CMK (cell line): Measurements from ENCODE around the gene ABCG2.

Source experiments
- DNase-seq: peaks from one replicate; pipeline ENCODE4 v3.0.0-alpha.2; 2010; ENCODE audit warnings: low read depth

Gene ABCG2

DNA sequence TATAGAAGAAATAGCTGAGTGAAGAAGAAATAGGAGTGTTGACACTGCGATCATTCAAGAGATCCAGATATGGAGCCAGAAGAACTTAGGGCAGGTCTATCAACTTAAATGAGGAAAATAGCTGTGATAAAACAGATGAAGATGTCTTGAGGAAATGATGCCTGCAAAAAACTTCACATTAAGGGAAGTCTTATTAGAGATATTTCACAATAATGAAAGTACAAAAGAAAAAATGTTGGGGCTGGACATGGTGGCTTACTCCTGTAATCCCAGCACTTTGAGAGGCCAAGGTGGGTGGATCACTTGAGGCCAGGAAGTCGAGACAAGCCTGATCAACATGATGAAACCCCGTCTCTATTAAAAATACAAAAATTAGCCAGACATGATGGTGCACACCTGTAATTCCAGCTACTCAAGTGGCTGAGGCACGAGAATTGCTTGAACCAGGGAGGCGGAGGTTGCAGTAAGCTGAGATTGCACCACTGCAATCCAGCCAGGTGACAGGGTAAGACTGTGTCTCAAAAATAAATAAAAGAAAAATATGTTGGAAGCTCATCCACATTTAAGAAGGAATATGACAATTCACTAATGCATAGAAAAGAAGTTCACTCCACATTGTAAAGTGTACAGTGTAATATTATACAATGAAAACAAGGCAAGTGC is 94.7 kb downstream of the ABCG2 start:
- no peak for DNase-seq

DNA sequence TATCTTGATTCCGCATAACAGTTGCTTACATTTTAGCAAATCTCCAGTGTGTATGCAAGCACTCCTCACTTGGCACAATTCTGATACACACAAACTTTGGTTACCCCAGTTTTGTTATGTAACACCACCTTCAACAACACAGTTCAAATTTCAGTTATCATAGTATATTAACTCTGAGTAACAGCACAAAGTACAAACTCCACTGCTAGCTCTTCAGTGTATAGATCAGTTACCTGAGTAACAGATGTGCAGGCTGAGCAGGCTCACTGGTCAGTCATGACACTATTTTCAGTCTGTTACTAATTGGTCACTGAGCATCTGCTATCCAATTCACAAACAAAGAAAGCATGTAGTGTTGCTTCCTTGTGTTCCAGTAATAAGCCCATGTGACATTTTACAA is 95.6 kb downstream of the ABCG2 start:
- DNase-seq = no peak

DNA sequence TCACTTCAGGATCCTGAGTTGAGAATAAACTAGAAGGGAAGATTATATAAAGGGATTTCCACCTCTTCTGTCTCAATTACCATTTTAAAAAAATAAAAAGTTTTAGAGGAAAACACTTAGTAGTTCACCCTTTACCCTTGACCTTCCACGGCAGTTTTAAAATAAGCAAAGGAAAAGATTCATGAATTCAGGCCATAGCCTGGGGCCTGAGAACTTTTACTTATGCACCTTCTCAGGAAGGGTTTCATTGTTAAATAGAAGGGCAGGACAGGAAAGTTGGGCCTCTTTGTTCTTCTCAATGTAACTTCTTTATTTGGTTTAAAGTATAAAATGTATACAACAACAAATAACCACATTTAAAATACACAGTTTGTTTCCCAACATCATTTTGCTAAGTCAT is 96.1 kb downstream of the ABCG2 start:
- no peak for DNase-seq

DNA sequence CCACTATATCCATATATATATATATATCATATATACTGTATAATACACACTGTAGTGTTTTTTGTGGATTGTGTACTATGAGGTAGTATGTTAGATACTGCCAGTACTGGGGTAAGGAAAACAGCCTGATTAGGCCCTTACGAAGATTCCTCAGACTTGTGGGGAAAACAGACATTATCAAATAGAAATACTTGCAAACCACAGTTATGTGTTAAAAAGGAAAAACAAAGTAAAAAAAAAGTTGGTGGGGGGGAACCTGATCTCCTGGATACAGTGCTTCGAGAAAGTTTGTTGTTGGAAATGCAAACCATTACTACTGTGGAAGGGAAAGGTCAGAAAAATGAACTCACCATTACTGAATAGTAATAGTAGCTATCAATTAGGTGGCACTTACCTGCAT is 98.0 kb downstream of the ABCG2 start:
- no peak for DNase-seq

DNA sequence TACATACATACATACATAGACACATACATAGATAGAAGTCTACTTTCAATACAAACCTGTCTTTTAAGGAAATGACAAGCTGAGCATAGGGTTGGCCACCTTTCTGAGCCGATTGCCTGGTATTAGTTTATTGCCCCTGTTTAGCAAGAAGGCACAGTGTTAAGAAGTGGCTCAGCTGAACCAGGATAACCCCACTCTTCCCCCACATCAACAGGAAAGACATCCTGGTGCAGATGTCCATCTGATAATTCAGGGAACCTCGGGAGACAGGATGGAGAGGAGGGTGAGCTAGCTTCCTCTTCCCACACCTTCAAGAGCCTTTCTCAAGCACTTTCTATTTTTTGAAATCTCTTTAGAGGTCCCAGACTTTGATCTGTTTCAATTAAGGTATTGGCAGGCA is 98.7 kb downstream of the ABCG2 start:
- no peak for DNase-seq

DNA sequence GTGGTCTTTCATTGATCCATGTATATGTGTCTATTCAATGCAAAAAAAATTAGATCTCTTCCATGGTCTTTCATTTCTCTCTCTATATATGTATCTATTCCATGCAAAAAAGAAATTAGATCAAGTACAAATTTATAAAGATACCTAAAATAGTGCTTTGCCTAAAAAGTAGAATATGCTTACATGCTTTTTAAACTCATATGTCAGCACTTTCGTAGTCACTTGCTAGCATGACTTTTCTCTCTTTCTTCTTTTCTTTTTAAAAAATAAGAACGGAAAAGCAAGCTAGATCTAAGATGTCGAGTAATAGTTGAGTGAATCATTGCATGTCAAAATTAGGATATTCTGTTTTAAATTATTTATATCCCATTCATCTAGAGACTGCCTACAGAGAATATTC is 100.1 kb downstream of the ABCG2 start:
- DNase-seq = no peak

DNA sequence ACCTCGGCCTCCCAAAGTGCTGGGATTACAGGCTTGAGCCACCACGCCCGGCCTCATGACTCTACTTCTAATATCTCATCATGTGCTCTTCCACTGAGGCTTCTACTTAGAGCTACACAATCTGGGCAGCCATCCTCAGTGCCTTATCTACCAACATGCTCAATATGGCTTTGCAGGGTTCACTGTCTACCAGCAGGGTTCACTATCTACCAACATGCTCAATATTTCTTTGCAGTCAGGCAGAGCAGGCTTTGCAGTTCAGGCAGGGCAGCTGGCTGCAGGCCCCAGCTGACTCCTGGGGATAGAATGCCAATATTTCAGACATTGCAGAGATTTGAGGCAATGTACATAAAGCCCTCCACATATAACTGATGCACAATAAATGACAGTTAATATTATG is 103.5 kb downstream of the ABCG2 start:
- DNase-seq = no peak

DNA sequence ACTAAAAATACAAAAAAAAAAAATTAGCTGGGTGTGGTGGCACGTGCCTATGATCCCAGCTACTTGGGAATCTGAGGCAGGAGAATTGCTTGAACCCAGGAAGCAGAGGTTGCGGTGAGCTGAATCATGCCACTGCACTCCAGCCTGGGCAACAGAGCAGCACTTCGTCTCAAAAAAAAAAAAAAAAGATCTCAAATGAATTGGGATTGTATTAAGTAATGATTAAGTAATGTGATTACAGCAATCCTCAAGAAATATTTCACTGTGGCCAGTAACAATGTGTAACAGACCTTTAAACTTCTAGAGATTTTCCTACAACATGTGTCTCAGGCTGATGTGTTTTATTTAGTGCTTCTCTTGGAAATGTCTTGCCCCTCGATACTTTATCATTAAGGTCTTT is 104.2 kb downstream of the ABCG2 start:
- DNase-seq = no peak

DNA sequence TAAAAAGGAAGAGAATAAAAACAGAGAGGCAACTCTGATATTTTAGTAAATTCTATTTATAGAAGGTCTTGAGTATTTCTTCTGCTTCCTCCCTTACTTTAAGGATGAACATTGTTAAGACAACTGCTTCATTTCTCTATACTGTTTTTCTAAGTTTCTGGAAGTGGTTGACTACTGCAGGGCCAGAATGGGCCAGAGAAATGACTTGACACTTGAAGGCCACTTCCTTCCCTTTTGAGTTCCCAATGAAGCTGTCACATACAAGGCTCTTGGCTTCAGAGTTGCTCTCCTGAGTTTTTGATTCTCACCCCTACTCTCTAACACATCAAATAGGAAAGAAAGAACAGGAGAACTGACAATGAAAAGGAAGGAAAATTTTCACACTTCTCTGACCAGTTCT is 113.4 kb downstream of the ABCG2 start:
- no peak for DNase-seq

DNA sequence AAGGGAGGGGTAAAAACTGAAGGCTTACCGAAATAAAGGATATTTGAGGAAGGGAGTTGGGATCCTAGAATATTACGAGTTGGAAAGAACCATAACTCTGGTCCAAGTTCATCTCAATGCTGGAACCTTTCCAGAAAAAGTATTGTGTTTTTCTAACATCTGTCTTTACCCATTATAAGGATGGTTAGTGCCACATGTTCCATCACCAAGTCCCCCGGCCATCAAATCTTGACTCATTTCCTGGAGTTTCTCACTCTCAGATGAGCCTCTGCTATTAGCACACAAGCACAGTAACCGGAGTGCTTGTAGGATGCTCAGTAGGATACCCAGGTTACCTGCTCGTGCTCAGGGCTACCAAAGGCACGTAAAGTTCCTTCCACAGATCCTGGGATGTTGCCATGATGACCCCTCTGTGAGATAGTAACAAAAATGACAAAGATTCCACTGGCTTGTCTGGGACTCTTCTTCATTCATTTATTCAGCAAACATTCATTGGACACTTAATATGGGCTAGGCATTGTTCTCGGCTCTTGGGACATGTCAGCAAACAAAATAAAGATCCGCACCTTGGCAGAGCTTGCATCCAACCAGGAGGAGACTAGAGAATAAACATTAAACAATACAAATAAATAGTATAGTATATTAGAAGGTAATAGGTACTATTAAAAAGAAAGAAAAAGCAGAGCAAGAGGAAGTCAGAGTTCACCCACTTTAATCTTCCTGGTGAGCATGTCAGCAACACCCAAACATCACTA is 114.7 kb downstream of the ABCG2 start:
- no peak for DNase-seq

DNA sequence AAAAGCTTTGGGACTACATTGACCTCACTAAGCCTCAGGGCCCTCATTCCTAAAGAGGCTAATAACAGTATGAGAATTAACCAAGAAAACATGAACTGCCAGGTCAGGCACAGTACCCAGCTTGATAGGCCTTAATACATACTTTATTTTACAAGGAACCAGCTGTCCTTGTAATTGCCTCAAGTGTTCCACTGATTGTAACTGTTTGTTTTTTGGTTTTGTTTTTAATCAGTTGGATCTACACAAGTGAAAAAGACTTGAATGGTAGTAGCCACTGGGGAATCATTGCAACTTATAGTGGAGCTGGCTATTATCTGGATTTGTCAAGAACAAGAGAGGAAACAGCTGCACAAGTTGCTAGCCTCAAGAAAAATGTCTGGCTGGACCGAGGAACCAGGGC is 115.4 kb downstream of the ABCG2 start:
- no peak for DNase-seq

DNA sequence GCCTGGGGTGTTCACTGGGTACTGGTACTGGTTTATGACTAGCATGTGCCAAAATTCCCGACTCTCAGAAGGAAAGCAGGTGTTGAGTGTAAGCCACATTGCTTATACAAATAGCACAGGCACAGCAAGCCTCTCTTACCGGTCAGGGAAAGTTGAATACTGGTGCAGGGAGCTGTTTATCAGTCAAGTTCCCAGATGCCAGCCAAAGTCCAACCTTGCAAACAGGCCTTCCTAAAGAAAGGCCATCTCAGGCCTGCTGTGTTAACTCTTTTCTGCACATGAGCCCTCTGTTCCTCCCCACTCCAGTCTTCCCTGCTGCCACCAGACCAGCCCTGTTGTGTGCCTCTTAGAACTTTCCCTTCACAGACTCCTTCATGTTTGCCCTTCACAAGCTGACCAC is 116.8 kb downstream of the ABCG2 start:
- no peak for DNase-seq

DNA sequence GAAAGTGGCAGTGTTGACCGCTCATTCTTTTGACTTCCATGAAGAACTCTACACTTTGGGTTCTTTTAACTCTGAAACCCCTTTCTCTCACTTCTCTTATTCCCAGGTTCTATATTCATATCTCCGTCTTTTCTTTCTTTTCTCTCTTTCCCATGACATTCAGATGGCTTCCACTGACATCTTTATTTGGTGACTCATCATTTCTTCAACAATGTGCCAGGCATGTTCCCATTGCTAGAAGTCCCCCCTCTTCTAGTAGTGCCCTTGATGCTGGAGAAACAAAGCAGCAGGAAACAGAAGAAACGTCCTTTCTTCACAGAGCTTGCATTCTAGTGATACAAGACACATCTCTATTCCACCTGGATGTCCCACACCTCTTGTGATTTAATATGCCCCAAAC is 117.7 kb downstream of the ABCG2 start:
- no peak for DNase-seq
